GM12801 (cell line): ENCODE results near the gene STK17B.

Experiments used
- CTCF ChIP-seq: IDR thresholded peaks from one replicate; pipeline ENCODE4 v1.5.1; 2011; ENCODE audit warnings: control low read depth; ENCODE audit not compliant: insufficient read length; ENCODE audit errors: extremely low read depth

The STK17B gene

GRCh38 chr2:196172951-196173350, 1.6 kb upstream of the STK17B start:
- TF ChIP-seq CTCF: no peak

GRCh38 chr2:196171946-196172345, 568 bp upstream of the STK17B start:
- TF ChIP-seq CTCF: no peak

- TF ChIP-seq CTCF: no peak
These were observed 651 bp downstream of the STK17B start for GRCh38 chr2:196170606-196171247.

GRCh38 chr2:196170213-196170605, 1.2 kb downstream of the STK17B start:
- no peak for TF ChIP-seq CTCF

GRCh38 chr2:196169516-196169915, 1.9 kb downstream of the STK17B start:
- no peak for TF ChIP-seq CTCF

- TF ChIP-seq CTCF: no peak
These were observed 3.2 kb downstream of the STK17B start for GRCh38 chr2:196168181-196168580.

GRCh38 chr2:196167666-196168065, 3.7 kb downstream of the STK17B start:
- no peak for TF ChIP-seq CTCF
